Tibial nerve (tissue), 4 donors: ENCODE data around the gene ZNF783. TPM values are rescaled to one million over a fixed set of nuclear protein-coding genes. Genes with fewer than 3 reads are reported as not detected.

Experiments used
- DNase-seq, 2 donors: peaks; one replicate each; pipeline ENCODE4 v3.0.0-alpha.2; 2019; ENCODE audit warnings: low spot score in 2 of 2
- H3K27ac ChIP-seq, 4 donors: fragments of 200-600 bp; sonication (generic) in 3 of 4; one replicate each; pipeline ENCODE4 v1.5.1; 2017 to 2019; ENCODE audit warnings: mild to moderate bottlenecking in 1 of 4
- H3K27me3 ChIP-seq, 2 donors: fragments of 200-600 bp; sonication (generic) in 1 of 2; one replicate each; pipeline versions ENCODE4 v1.5.1 to v1.6.0; 2017 to 2019
- H3K36me3 ChIP-seq, 3 donors: fragments of 200-600 bp; sonication (generic); one replicate each; pipeline ENCODE4 v1.5.1; 2018 to 2019
- H3K4me1 ChIP-seq, 4 donors: fragments of 200-600 bp; sonication (generic) in 3 of 4; one replicate each; pipeline ENCODE4 v1.5.1; 2017 to 2019
- H3K4me3 ChIP-seq, 4 donors: fragments of 200-600 bp; sonication (generic) in 3 of 4; one replicate each; pipeline ENCODE4 v1.5.1; 2017 to 2019; ENCODE audit warnings: mild to moderate bottlenecking in 1 of 4, moderate library complexity in 1 of 4
- H3K9me3 ChIP-seq, 4 donors: fragments of 200-600 bp; sonication (generic) in 3 of 4; one replicate each; pipeline ENCODE4 v1.5.1; 2017 to 2019
- CTCF ChIP-seq, 5 experiments: fragments of 200-600 bp in 3 of 5; fragments of 450-650 bp in 2 of 5; sonication (generic) in 3 of 5; IDR thresholded peaks; one replicate each; pipeline ENCODE4 v1.5.1; 2016 to 2019; ENCODE audit warnings: antibody characterized with exemption in 5 of 5, mild to moderate bottlenecking in 3 of 5, moderate library complexity in 2 of 5
- EP300 ChIP-seq, 2 donors: sonication (generic); formaldehyde crosslinking; IDR thresholded peaks; one replicate each; pipeline ENCODE4 v1.6.1; 2017; ENCODE audit warnings: antibody characterized with exemption in 2 of 2, mild to moderate bottlenecking in 1 of 2
- POLR2A ChIP-seq, 2 donors: fragments of 450-650 bp; IDR thresholded peaks; one replicate each; pipeline ENCODE4 v1.6.1; 2017; ENCODE audit warnings: antibody characterized with exemption in 2 of 2, mild to moderate bottlenecking in 2 of 2, moderate library complexity in 2 of 2
- WGBS, 2 donors: methylation state at CpG; one replicate each; pipeline ENCODE4 v1.1.5; 2018; 5-methylcytosine and 5-hydroxymethylcytosine counted together
- total RNA-seq, 4 donors: library from RNA; depleted of rRNA; stranded (reverse); fragments of >200 nt; gene quantifications; one replicate each; pipeline ENCODE4 v1.1.0, GENCODE V29; 2016

Gene ZNF783
- total RNA-seq, 4 donors from 2014 or later, result 22.1 to 58.2 (median 31.2) TPM

- H3K9me3 ChIP-seq, result peaks cover 0 to 6% (median 0%) of the 10 kb centered on the region in 4 donors
- no peak overlapping the region for H3K4me3 ChIP-seq
- 81 to 82% methylated on average over 5 of the region's 5 CpGs for WGBS, 2 donors
- H3K4me1 ChIP-seq, result no peaks in the 10 kb centered on the region
- H3K27me3 ChIP-seq, result no peaks in the 10 kb centered on the region
- DNase-seq, result no peak
- H3K27ac ChIP-seq, result no peak overlapping the region
- TF ChIP-seq CTCF (IDR thresholded peaks at IDR 0.05) (no peak), EP300 (IDR thresholded peaks at IDR 0.05) (no peak), POLR2A (IDR thresholded peaks at IDR 0.05) (no peak)
- H3K36me3 ChIP-seq, result peaks cover 0 to 64% (median 5%) of the 10 kb centered on the region in 3 donors
Observed at GRCh38 chr7:149297034-149297755, 35.2 kb downstream of the ZNF783 start.

GRCh38 chr7:149300620-149301285, 38.8 kb downstream of the ZNF783 start:
- TF ChIP-seq CTCF (IDR thresholded peaks at IDR 0.05) (no peak), EP300 (IDR thresholded peaks at IDR 0.05) (no peak), POLR2A (IDR thresholded peaks at IDR 0.05) (no peak)
- peaks cover 0 to 11% (median 0%) of the 10 kb centered on the region in 4 donors for H3K9me3 ChIP-seq
- H3K27me3 ChIP-seq, result no peaks in the 10 kb centered on the region
- no peak for DNase-seq
- no peaks in the 10 kb centered on the region for H3K4me1 ChIP-seq
- no peak overlapping the region for H3K4me3 ChIP-seq
- H3K36me3 ChIP-seq, result peaks cover 0 to 29% (median 0%) of the 10 kb centered on the region in 3 donors
- 53 to 58% methylated on average over 8 of the region's 8 CpGs for WGBS, 2 donors
- no peak overlapping the region for H3K27ac ChIP-seq

GRCh38 chr7:149302222-149302621, 40.2 kb downstream of the ZNF783 start:
- no peaks in the 10 kb centered on the region for H3K27me3 ChIP-seq
- peaks cover 0 to 14% (median 0%) of the 10 kb centered on the region in 3 donors for H3K36me3 ChIP-seq
- WGBS, 2 donors, result 85 to 89% methylated on average over 12 of the region's 12 CpGs
- no peak for DNase-seq
- no peaks in the 10 kb centered on the region for H3K4me1 ChIP-seq
- no peak for TF ChIP-seq CTCF (IDR thresholded peaks at IDR 0.05)
- no peak for TF ChIP-seq POLR2A (IDR thresholded peaks at IDR 0.05)
- H3K4me3 ChIP-seq, result no peak overlapping the region
- H3K27ac ChIP-seq, result no peak overlapping the region
- H3K9me3 ChIP-seq, result peaks cover 0 to 11% (median 0%) of the 10 kb centered on the region in 4 donors

- peaks cover 0 to 9% (median 0%) of the 10 kb centered on the region in 3 donors for H3K36me3 ChIP-seq
- no peaks in the 10 kb centered on the region for H3K4me1 ChIP-seq
- no peak for TF ChIP-seq POLR2A (IDR thresholded peaks at IDR 0.05)
- TF ChIP-seq EP300 (IDR thresholded peaks at IDR 0.05), result no peak
- no peak for TF ChIP-seq CTCF (IDR thresholded peaks at IDR 0.05)
- H3K27ac ChIP-seq, result no peak overlapping the region
- no peaks in the 10 kb centered on the region for H3K27me3 ChIP-seq
- H3K9me3 ChIP-seq, result peaks cover 0 to 11% (median 0%) of the 10 kb centered on the region in 4 donors
- no peak for DNase-seq
- 80 to 85% methylated on average over 2 of the region's 2 CpGs for WGBS, 2 donors
- no peak overlapping the region for H3K4me3 ChIP-seq
Observed at GRCh38 chr7:149302865-149303264, 40.9 kb downstream of the ZNF783 start.

GRCh38 chr7:149304006-149304405, 42.0 kb downstream of the ZNF783 start:
- no peaks in the 10 kb centered on the region for H3K27me3 ChIP-seq
- no peak for DNase-seq
- H3K4me1 ChIP-seq, result no peaks in the 10 kb centered on the region
- H3K9me3 ChIP-seq, result peaks cover 0 to 5% (median 0%) of the 10 kb centered on the region in 4 donors
- no peak overlapping the region for H3K27ac ChIP-seq
- WGBS, 2 donors, result 83 to 90% methylated on average over 7 of the region's 7 CpGs
- TF ChIP-seq CTCF (IDR thresholded peaks at IDR 0.05) (no peak), POLR2A (IDR thresholded peaks at IDR 0.05) (no peak), EP300 (IDR thresholded peaks at IDR 0.05) (no peak)
- H3K4me3 ChIP-seq, result no peak overlapping the region
- H3K36me3 ChIP-seq, result no peaks in the 10 kb centered on the region
